WTC11 (cell line): Measurements from ENCODE around the gene UNCX. TPM values are rescaled to one million over a fixed set of nuclear protein-coding genes. Genes with fewer than 3 reads are reported as not detected.

Experiments
- ATAC-seq: fragments of 200-7000 bp; cut with Tn5 transposase; 2 replicates; pipeline ENCODE4 v1.10.0; 2021; ENCODE audit warnings: mild to moderate bottlenecking, moderate library complexity
- CTCF ChIA-PET: fragments of 300-600 bp; sonication (Branson Sonifier 250); formaldehyde crosslinking; loops from one replicate; lab custom pipeline; 2021; ENCODE audit warnings: antibody characterized with exemption; lab: Charles Lee
- POLR2A ChIA-PET: fragments of 350-600 bp; sonication (Branson Sonifier 250); formaldehyde crosslinking; loops from one replicate; lab custom pipeline; 2021; ENCODE audit warnings: antibody characterized with exemption; lab: Charles Lee
- DNase-seq: peaks from one replicate; pipeline ENCODE4 v3.0.0; 2021; ENCODE audit warnings: low spot score
- H3K27ac Mint-ChIP-seq: 2 replicates; pipeline ENCODE4 v1.8.0; 2021; ENCODE audit warnings: mixed read lengths
- H3K27me3 Mint-ChIP-seq: 2 replicates; pipeline ENCODE4 v1.8.0; 2021; ENCODE audit warnings: low read depth, mild to moderate bottlenecking, moderate library complexity, mixed read lengths
- H3K36me3 Mint-ChIP-seq: 2 replicates; pipeline ENCODE4 v1.8.0; 2021; ENCODE audit warnings: mixed read lengths
- H3K4me1 Mint-ChIP-seq: 2 replicates; pipeline ENCODE4 v1.8.0; 2022; ENCODE audit warnings: mixed read lengths
- H3K4me3 Mint-ChIP-seq: 2 replicates; pipeline ENCODE4 v1.8.0; 2021; ENCODE audit warnings: mild to moderate bottlenecking, moderate library complexity, mixed read lengths
- H3K9me3 Mint-ChIP-seq: 2 replicates; pipeline ENCODE4 v1.8.0; 2021; ENCODE audit warnings: mixed read lengths
- CDX4 ChIP-seq: fragments of 250-450 bp; sonication (Bioruptor Pico); IDR thresholded peaks from 2 replicates; pipeline ENCODE4 v1.9.0; 2021; ENCODE audit warnings: moderate library complexity, mild to moderate bottlenecking, inconsistent platforms, borderline replicate concordance
- CTCF ChIP-seq: fragments of 200-600 bp; IDR thresholded peaks from 2 replicates; pipeline ENCODE4 v1.8.0; 2022; ENCODE audit warnings: antibody characterized with exemption
- E2F5 ChIP-seq: sonication (generic); formaldehyde crosslinking; IDR thresholded peaks from 2 replicates; pipeline ENCODE4 v1.8.1; 2022; ENCODE audit warnings: mild to moderate bottlenecking, moderate library complexity, missing genetic modification reagents
- ERG ChIP-seq: fragments of 250-450 bp; sonication (Bioruptor Pico); IDR thresholded peaks from 2 replicates; pipeline ENCODE4 v1.8.0; 2021; ENCODE audit warnings: mild to moderate bottlenecking
- ETV6 ChIP-seq: sonication (generic); formaldehyde crosslinking; IDR thresholded peaks from 2 replicates; pipeline ENCODE4 v1.8.1; 2022; ENCODE audit warnings: mild to moderate bottlenecking, missing genetic modification reagents
- MLX ChIP-seq: sonication (generic); formaldehyde crosslinking; IDR thresholded peaks from 2 replicates; pipeline ENCODE4 v1.8.1; 2023; ENCODE audit warnings: mild to moderate bottlenecking, missing genetic modification reagents, moderate library complexity
- MXD4 ChIP-seq: fragments of 250-450 bp; sonication (Bioruptor Pico); IDR thresholded peaks from 2 replicates; pipeline ENCODE4 v1.8.0; 2021; ENCODE audit warnings: mild to moderate bottlenecking, moderate library complexity, borderline replicate concordance
- NR1H2 ChIP-seq: sonication (generic); formaldehyde crosslinking; IDR thresholded peaks from 2 replicates; pipeline ENCODE4 v1.9.0; 2021; ENCODE audit warnings: mild to moderate bottlenecking, moderate library complexity, missing genetic modification reagents
- RELA ChIP-seq: sonication (generic); formaldehyde crosslinking; IDR thresholded peaks from 2 replicates; pipeline ENCODE4 v1.8.1; 2022; ENCODE audit warnings: missing genetic modification reagents, mild to moderate bottlenecking, borderline replicate concordance
- RORB ChIP-seq: fragments of 250-450 bp; sonication (Bioruptor Pico); IDR thresholded peaks from 2 replicates; pipeline ENCODE4 v1.9.0; 2021; ENCODE audit warnings: mild to moderate bottlenecking
- SMAD4 ChIP-seq: sonication (generic); formaldehyde crosslinking; IDR thresholded peaks from 2 replicates; pipeline ENCODE4 v1.8.0; 2022; ENCODE audit warnings: mild to moderate bottlenecking, missing genetic modification reagents
- STAT6 ChIP-seq: sonication (generic); formaldehyde crosslinking; conservative IDR thresholded peaks from 2 replicates; pipeline ENCODE4 v1.8.1; 2023; ENCODE audit warnings: mild to moderate bottlenecking, low read depth, missing genetic modification reagents, moderate library complexity
- ZNF317 ChIP-seq: sonication (generic); formaldehyde crosslinking; IDR thresholded peaks from 2 replicates; pipeline ENCODE4 v1.8.1; 2023; ENCODE audit warnings: low read depth, mild to moderate bottlenecking, moderate library complexity, missing genetic modification reagents, borderline replicate concordance
- ZNF423 ChIP-seq: fragments of 250-450 bp; sonication (Bioruptor Pico); IDR thresholded peaks from 2 replicates; pipeline ENCODE4 v2.1.2; 2022; ENCODE audit warnings: mild to moderate bottlenecking, moderate library complexity
- ZNF425 ChIP-seq: fragments of 250-450 bp; sonication (Bioruptor Pico); conservative IDR thresholded peaks from 2 replicates; pipeline ENCODE4 v1.9.0; 2021; ENCODE audit warnings: mild to moderate bottlenecking
- total RNA-seq: library from RNA; stranded (reverse); gene quantifications from 3 replicates; pipeline ENCODE4 v1.2.3, GENCODE V29; 2021

UNCX gene
- total RNA-seq, 1 experiment from 2014 or later, result not detected

GRCh38 chr7:1238450-1238882 lies 5.8 kb downstream of the UNCX start (continued):
- TF ChIP-seq ZNF425 (no peak), ZNF423 (CRISPR knock-in tag) (no peak), CDX4 (no peak), ETV6 (CRISPR knock-in tag) (no peak), MXD4 (CRISPR knock-in tag) (no peak)

GRCh38 chr7:1238931-1239802 lies 6.5 kb downstream of the UNCX start:
- TF ChIP-seq CTCF (no peak), SMAD4 (CRISPR knock-in tag) (no peak), RELA (no peak), STAT6 (CRISPR knock-in tag) (no peak), ZNF317 (CRISPR knock-in tag) (no peak), MLX (CRISPR knock-in tag) (no peak), E2F5 (CRISPR knock-in tag) (no peak), ERG (no peak), NR1H2 (no peak), RORB (no peak)
- Mint-ChIP-seq H3K36me3 (no peaks in the 10 kb centered on the region), H3K27me3 (peaks cover 92% of the 10 kb centered on the region), H3K9me3 (no peaks in the 10 kb centered on the region), H3K27ac (no peak overlapping the region), H3K4me3 (no peak overlapping the region), H3K4me1 (peaks cover 37% of the 10 kb centered on the region)
- DNase-seq (no peak), ATAC-seq (no peak)
- POLR2A ChIA-PET, result interaction anchor here (0.7 kb wide), 1 partner anchor 12 kb away, joined by 4 read pairs; no protein-coding TSS in a partner anchor
- CTCF ChIA-PET, result interaction anchor here (0.5 to 2.3 kb wide), 4 partner anchors 7 to 15 kb away, joined by 3 to 13 read pairs (median 4); no protein-coding TSS in a partner anchor
